ENCODE measurements around the gene SLIT3. TPM values are rescaled to one million over a fixed set of nuclear protein-coding genes. Genes with fewer than 3 reads are reported as not detected.

The SLIT3 gene
- total RNA-seq, 1 experiment from 2014 or later: 0.92 TPM

- Histone ChIP-seq H2AK5ac (ENCODE audit: insufficient read length, low read length) (no peak overlapping the region), H3K27ac (ENCODE audit: insufficient read length, low read depth, low read length) (no peak overlapping the region), H3K56ac (ENCODE audit: insufficient read length, low read depth, low read length) (no peak overlapping the region), H3K27me3 (ENCODE audit: insufficient read depth, low read length) (no peaks in the 10 kb centered on the region), H2BK5ac (ENCODE audit: insufficient read length, low read length) (no peak overlapping the region), H3K23me2 (ENCODE audit: insufficient read length, low read depth, low read length, poor library complexity, severe bottlenecking) (no peaks in the 10 kb centered on the region), H3K23ac (ENCODE audit: insufficient read length, low read depth, low read length) (no peak overlapping the region), H2AFZ (ENCODE audit: low read length) (no peak overlapping the region), H2BK15ac (ENCODE audit: low read depth, low read length) (no peak overlapping the region), H3K79me1 (ENCODE audit: insufficient read depth, low read depth, low read length, poor library complexity, severe bottlenecking) (no peaks in the 10 kb centered on the region), H4K5ac (ENCODE audit: insufficient read length, low read depth, low read length) (no peak overlapping the region), H3T11ph (ENCODE audit: low read length) (no peak overlapping the region), H3K9ac (ENCODE audit: extremely low read depth, insufficient read length, low read length) (no peak overlapping the region), H2BK120ac (ENCODE audit: low read depth, low read length, poor library complexity, severe bottlenecking) (no peak overlapping the region), H3K4ac (ENCODE audit: low read depth, low read length) (no peak overlapping the region), H2BK12ac (ENCODE audit: insufficient read length, low read depth, low read length) (no peak overlapping the region), H4K8ac (replicated peaks; ENCODE audit: insufficient read length, low read depth, low read length) (no peak overlapping the region), H3K9me3 (ENCODE audit: control insufficient read depth, low read depth, low read length) (no peaks in the 10 kb centered on the region), H4K91ac (ENCODE audit: insufficient read length, low read depth, low read length) (no peak overlapping the region), H3K18ac (ENCODE audit: insufficient read length, low read depth, low read length) (no peak overlapping the region), H3K79me2 (ENCODE audit: insufficient read depth, low read length) (no peaks in the 10 kb centered on the region), H2BK20ac (ENCODE audit: low read depth, low read length, poor library complexity, severe bottlenecking) (no peak overlapping the region), H3K14ac (ENCODE audit: insufficient read depth, low read length) (no peak overlapping the region), H3K4me1 (ENCODE audit: insufficient read depth, low read length) (peaks cover 5% of the 10 kb centered on the region; the same call in 1 of the 2 replicates), H4K20me1 (ENCODE audit: control insufficient read depth, insufficient read depth, insufficient read length) (no peaks in the 10 kb centered on the region), H3K4me2 (ENCODE audit: insufficient read depth, insufficient read length, low read length) (no peak overlapping the region)
- no CpG with 5 or more reads among the region's 3 CpGs for WGBS (ENCODE audit: extremely low coverage, insufficient read length, low lambda C conversion rate)
- Mint-ChIP-seq H3K9me3 (no peaks in the 10 kb centered on the region; a peak in 1 of 5 replicates), H3K27me3 (ENCODE audit: low read depth) (peaks cover 12% of the 10 kb centered on the region), H3K27ac (no peak overlapping the region), H3K4me1 (peaks cover 34% of the 10 kb centered on the region in 2 experiments), H3K36me3 (ENCODE audit: insufficient read depth in 1 of 3, low read depth in 3 of 3) (no peaks in the 10 kb centered on the region), H3K4me3 (no peak overlapping the region)
- no peak for DNase-seq
- TF ChIP-seq CTCF (conservative IDR thresholded peaks at IDR 0.05): no peak
Observed at GRCh38 chr5:169168280-169168679, 132.7 kb downstream of the SLIT3 start.
